Activated CD8-positive, alpha-beta memory T cell treated with anti-CD3 and anti-CD28 coated beads, Interleukin-2, amount 50 U/mL, for 1 hour (primary cell): ENCODE results near the gene S100A2.
"Not testable (repeated sequence)": the region's sequence is repeated elsewhere in the genome, so short reads cannot be mapped to it uniquely, and the experiment has no call there.

ENCODE experiments used
- DNase-seq: peaks from one replicate; pipeline ENCODE4 v3.0.0-alpha.2; 2020; ENCODE audit errors: extremely low read depth

Gene S100A2

DNA sequence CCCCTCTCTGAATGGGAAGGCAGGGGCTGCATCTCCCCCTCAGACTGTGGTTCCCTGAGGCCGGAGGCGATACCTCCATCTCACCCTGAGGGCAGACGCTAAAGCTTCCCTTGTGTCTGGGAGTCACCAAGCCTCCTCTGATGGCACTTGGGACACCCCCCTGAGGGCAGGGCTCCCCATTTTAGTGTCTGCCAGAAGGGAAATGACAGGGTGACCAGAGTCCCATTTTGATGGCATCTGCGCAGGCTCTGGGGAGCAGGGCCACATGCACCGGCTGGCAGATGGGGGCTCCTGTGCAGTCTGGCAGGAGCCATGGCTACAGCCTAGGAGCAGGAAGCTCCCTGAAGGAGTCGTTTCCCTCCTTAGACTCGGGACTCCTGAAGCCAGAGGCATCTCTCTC, 1.7 kb downstream of the S100A2 start:
- DNase-seq = no peak

DNA sequence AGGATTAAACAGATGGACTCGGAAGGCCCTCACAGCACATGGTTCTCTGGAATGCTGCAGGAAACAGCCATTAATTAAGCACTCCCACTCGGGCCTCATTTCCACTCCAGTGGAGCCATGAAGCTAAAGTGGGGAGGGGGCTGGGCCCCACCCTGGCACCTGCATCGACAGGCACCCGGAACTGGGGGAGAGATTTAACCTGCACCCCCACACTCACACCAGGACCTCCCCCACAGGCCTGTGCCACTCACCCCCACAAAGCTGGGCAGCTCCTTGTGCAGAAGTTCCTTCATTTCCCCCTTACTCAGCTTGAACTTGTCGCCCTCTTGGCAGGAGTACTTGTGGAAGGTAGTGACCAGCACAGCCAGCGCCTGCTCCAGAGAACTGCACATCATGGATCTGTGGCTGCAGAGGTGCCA, 2.2 kb downstream of the S100A2 start:
- DNase-seq = no peak

DNA sequence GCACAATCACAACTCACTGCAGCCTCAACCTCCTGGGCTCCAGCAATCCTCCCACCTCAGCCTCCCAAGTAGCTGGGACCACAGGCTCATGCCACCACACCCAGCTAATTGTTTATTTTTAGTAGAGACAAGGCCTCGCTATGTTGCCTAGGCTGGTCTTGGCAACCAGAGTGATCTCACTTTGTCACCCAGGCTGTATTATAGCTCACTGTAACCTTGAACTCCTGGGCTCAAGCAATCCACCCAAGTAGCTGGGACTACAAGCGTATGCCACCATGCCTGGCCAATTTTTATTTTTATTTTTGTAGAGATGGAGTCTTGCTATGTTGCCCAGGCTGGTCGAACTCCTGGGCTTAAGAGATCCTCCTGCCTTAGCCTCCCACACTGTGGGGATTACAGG, 3.6 kb downstream of the S100A2 start:
- not testable (repeated sequence) for DNase-seq

DNA sequence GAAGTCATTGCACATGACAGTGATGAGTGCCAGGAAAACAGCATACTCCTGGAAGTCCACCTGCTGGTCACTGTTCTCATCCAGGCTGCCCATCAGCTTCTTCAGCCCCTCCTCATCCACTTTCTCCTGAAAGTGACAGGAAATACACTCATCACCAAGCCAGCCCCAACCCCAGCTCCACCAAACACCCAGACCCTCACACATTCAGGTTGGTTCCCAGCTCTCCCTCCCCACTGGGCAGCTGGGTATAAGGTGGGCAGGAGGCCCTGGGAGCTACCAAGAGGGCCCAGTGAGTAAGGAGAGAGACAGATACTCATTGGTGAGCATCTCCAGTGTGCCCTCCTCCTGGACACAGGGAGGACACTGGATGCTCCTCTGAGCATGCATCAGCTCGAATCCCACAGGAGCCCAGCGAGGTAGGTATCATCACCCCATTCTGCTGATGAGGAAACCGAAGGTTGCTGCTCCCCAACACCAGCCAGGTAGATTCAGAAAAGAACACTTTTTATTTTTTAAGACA, 4.1 kb downstream of the S100A2 start:
- DNase-seq = no peak

DNA sequence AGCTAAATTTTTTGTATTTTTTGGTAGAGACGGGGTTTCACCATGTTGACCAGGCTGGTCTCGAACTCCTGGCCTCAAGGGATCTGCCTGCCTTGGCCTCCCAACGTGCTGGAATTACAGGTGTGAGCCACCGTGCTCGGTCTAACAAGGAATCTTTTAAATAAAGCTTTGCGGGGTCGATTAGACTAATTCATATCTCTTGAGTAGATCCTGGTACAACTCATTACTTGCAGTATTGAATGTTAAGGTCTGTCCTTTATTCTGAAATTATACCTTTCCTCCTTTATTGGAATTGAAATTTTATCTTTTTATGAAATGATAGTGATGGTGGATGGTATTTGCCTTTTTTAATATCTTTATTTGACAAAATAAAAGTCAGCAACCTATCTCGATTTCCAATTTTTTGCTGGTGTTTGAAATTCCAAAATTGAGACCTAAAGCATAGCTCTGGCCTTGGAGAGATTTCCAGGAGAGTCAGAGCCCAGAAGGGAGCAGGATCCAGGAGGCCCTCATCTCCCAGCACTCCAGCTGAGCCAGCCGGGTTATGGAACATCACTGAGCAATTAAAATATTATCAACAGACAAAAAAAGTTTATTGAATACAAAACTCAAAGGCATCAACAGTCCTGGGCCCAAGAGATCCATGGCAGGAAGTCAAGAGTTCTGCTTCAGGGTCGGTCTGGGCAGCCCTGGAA, 4.7 kb downstream of the S100A2 start:
- DNase-seq = no peak

DNA sequence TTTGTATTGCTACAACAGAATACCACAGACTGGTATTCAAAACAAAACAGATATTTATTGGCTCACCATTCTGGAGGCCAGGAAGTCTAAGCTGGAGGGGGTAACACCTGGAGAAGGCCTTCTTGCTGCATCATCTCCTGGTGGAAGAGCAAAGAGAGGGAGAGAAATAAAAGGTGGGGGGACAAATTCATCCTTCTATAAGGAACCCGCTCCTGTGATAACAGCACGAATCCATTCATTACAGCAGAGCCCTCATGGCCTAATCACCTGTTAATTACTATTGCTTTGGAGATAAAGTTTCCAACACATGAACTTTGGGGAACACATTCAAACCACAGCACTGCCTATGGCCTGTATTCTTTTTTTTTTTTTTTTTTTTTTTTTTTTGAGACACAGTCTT, 5.4 kb downstream of the S100A2 start:
- DNase-seq = no peak

DNA sequence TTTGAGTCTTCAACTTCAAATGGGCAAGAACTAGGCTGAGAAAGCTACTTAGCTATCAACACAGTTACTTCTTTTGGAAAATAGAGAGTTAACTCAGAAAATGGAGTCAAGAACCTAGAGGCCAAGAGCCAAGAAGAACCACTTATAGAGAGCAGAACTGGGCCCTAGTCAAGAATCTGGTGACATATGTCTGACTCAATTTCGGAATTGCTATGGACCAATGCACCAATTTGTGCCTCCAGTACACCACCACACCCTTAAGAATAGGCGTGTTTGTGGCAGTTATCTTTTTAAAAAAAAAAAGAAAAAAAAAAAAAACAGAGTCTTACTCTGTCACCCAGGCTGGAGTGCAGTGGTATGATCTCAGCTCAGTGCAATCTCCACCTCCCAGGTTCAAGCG, 7.8 kb downstream of the S100A2 start:
- no peak for DNase-seq

DNA sequence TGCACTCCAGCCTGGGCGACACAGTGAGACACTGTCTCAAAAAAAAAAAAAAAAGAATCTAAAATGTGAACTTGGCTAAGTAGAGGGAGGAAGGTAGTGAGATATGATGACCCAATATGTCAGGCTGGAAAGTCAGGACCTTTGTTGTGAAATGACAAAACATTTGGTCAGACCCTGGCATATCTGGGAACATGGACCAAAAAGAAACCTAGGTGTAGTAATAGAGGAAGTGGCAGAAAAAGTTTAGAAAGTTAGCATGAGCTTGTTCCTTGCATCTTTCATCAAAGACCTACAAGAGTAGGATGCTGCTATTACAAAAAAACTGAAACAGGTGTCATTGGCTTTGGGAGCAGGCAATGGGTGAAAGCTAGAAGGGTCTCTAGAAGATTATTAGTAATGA, 9.3 kb downstream of the S100A2 start:
- DNase-seq = no peak

DNA sequence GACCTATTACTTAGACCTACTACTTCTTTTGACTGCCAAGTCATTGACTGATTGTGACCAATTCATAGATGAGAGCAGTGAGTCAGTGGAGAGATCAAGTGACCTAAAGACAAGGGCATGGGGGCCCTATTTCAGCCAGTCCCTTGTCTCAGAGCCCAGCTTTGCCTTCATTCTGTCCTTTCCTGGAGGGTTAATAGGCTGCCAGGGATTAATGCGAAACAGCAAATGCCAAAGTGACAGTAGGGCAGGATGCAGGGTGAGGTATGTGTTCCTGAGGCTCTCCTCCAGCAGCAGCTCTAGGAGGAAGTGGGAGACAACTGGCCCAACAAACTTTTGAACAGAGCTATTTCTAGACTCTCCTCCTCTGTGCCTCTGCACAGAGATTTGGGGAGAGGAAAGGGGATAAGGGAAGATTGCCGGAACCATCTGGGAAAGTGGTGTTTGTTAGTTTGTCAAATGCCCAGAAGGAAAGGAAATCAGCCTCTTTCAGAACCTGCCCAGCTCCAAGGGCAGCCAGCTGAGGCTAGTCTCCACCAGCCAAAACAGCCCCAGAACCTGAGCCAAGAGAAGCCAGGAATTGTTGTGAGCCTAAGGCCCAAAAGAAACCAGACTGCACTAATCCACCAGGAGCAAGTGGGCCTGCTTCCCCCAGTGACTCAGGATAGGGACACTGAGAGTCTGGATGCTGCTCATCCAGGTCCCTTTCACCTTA, 11.7 kb downstream of the S100A2 start:
- DNase-seq = no peak

DNA sequence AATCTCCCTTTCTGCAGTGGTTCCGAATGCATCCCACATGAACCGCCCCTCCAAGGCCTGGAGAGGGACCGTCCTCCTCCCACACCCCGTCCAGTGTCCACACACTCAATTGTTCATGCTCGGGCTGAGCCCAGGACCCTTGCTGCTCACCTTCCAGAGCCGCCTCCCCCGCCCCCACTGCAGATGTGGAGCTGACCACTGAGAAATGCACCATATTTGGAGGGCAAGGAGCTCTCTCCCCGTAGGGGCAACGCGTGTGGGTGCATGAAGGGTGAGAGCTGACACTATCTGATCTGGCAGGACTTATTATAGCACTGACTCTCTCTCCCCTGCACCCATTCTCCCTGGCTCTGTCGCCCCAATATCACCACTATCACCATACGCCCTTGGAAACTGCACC, 12.5 kb downstream of the S100A2 start:
- no peak for DNase-seq

DNA sequence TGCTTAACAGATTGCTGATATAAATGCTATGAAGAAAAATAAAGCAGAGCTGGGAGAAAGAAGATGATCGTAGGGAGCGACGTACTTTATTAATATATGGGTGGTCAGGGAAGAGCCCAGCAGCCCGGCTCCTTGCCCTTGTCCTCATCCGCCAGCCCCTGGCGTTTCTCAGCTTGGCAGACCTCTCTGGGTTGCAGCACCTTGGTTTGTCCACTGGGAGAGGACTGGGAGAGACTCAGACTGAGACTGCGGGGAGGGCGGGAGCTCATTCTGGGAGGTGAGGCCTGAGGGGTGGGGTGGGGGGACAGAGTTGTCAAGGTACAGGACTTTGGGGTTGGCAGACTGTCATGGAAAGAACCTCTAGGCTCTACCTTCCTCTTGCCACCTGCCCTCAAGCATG, 13.3 kb downstream of the S100A2 start:
- no peak for DNase-seq

DNA sequence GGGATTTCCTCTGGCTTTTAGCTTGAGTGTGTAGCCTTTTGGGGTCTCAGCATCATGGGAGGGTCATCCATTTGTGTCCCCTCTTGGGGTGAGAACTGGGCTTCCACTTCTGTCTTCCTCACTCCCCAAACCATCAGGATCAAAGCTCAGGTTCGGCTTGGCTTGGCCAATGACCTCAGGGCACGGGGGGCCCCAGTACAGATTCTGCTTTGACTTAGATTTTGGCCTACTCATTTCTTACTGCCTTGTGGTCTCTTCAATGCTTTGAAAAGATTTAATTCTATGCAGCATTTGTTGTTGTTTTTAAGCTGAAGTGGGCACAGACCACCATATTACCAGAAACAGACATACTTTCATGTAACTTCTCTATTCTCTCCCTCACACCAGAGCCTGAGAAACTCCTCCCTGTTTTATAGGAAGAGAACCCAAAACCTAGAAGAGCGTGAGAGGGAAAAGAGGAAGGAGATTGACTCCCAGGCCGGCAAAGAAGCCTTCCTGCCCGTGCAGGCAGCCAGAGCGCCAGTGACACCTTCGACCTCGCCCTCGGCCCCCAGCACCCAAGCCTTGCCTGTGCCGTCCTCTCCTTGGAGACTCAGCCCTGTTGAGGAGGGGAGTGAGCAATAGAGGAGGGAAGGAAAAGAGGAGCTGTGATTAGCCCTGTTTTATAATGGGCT, 14.7 kb downstream of the S100A2 start:
- DNase-seq = no peak

DNA sequence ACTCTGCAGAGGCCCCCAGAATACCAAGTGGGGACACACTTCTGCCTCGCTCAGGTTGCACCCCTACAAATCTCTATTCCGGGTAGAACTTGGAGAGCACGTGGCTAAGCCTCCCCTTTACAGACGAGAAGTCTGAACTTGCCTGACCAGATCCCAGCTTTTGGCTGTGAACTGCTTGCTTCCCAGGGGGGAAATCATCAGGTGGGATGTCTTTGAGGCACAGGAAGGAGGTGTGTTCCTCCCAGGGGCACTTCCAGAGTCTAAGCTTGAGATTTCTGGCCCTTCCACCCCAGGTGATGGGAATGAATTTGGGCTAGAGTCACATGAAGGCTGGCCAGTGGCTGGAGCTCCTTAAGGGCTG, 15.3 kb downstream of the S100A2 start:
- no peak for DNase-seq

DNA sequence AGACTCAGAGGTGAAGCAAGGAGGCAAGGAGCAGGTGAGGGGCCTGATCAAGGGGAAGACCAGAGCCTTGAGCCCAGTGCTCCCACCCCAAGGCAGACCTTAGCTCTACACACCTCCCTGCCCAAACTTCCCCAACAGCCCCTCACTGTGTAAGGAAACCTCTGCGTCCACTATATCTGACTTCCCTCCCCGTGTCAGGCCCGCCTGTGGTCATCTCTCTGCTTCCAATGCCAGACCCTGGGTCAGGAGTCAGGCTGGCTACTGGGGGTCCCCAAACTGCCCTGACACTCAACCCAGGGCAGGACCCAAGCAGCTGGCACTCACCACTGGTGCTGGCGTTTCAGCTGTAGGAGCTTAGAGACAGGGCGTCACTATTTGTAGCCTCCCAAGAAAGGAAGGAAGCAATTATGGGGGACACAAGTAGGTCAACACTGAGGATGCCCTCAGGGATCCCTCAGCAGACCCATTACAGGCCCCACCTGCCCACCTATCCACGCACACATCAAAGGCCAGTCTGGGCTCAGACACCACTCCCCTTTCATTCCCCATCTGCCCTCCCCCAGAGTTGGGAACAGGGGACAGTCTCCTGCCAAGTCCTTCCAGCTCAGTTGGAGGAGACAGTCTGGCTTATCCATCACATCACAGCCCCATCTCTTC, 15.8 kb downstream of the S100A2 start:
- no peak for DNase-seq

DNA sequence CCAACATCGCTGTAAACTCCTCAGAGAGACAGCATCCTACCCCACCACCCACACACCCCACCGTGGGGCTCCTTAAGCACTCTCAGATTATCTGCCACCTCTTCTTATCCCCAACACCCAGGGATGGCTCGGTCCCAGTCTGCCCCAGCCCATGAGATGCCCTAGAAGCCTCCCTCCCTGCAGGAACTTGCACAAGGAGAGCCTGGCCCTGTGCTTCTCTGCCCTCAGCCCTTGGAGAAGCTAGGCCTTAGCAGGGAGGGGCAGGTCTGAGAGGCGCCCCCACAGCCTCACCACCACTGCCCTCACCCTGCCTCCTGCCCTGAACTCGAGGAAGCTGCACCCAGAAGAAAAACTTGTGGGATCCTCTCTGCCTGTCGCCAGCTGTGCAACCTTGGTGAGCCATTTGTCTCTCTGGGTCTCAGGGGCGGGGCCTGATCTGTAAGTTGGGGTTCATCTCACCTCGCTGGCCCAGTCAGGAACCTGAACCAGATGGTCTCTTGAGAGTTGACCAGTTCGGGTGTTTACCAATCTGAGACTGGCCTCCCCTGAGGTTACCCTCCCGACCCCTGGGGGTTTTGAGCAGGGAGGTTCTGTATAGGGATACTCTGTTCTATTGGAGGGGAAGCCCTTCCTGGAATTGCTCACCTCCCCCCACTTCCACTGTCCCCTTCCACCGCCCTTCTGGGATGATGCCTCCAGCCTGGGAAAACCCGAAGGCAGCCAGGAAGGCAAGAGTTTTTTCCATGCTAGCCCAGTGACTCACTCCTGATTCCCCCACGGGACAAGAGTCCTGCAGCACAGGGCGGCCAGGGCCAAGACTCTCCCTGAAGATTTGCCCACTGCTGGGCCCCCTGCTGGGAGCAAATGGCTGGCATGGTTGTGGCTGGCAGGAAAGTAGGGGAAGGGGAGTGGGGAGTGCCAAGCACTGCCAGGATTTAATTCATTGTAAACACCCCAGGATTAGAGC, 16.6 kb downstream of the S100A2 start, which contains the start of gene S100A3:
TSS of gene S100A3 (minus strand) at position 537 of the 967 bp plus-strand sequence. CDS start 773 bp downstream, outside the sequence.
- DNase-seq = no peak

DNA sequence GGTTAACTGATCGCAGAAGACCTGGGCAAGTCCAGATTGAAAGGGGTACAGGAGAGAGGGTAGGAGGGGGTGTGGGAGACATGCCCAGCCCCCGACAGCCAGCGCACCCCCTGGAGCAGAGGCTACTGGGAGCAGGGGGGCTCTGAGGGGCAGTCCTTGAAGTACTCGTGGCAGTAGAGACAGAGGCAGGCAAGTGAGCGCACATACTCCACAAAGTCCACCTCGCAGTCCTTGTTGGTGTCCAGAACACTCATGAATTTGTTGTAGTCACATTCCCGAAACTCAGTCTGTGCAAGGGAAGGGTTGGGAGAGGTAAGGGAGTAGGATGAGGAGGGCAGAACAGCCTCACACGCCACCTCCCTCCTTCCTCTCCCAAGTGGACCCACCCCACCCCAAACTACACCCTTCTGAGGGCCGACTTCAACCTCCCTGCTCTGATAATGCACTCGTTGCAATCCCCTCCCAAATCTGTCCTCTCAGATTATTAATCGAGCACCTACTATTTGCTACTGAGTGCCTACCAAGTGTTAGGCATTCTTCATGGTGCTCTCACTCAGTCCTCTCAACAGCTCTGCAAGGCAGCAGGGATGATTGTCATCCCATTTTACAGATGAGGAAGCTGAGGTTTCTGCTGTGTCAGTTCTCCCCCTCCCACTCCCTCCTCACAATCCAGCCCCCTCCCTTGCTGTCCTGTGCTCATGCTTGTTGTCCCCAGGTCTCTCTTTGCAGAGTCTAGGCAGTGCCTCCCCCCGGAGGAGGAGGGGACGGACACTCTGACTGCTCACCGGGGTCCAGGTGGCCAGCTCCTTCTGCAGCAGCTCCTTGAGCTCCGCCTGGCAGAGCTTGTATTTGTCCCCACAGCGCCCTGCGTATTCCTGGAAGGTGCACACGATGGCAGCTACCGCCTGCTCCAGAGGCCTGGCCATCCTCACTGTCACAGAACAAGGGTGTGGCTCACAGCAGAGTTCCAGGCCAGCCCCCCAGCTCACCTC, 17.8 kb downstream of the S100A2 start:
- no peak for DNase-seq

DNA sequence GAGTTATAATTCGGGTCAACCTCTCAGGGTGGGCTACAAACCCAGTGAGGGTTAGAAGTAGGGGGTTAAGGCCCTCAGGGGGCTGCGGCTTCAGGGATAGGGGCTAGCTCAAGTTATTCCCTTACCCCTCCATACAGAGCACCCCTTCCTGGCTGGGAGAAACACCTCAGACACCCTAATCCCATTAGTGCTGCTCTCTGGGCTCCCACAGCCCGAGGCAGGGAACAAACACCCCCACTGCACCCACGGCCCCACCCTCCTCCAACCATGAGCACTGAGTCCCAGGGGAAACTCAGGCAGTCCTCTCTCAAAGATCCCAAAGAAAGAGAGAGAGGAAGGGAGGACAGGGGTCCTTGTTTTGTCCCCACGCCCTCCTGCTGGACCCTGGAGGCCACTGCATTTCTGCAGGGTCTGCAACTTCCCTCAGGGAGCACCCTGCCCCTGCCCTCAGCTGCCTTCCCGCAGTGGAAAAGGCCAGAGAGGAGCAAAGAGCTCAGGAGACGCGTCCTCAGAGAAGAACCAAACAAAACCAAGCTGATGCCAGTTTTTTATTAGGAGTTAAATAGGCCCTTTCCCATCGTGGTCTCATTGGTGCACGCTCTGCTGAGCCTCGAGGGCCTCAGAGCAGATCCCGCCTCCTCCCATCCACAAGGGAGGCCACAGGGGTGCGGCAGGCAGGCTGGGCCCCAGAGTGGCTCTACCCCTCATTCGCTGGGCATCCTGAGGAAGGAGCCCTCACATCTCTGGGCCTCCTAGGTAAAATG, 18.7 kb downstream of the S100A2 start:
- DNase-seq = no peak

DNA sequence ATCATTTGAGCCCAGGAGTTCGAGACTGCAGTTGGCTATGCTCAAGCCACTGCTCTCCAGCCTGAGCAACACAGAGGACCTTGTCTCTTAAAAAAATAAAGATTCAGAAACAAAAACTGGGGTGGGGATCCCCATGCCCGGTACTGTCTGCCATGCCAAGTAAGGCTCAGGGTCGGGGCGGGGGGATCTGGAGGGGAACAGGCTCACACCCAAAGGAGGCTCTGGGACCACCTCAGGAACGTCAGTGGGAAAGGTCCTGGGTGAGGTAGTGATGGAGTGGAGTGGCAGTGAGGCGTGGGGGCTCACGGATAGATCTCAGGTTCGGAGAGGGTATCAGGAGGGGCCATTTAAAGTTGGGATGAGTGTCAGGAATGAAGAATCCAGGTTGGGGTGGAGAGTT, 19.3 kb downstream of the S100A2 start:
- no peak for DNase-seq
